Measurements from ENCODE around the gene KRTAP5-5.

KRTAP5-5 gene

GRCh38 chr11:1641096-1641495 lies 11.5 kb downstream of the KRTAP5-5 start:
- TF ChIP-seq CTCF (conservative IDR thresholded peaks at IDR 0.05; ENCODE audit: low read length) (no peak), EZH2phosphoT487 (IDR thresholded peaks at IDR 0.05; ENCODE audit: borderline replicate concordance) (no peak)
- Histone ChIP-seq H3K79me2 (ENCODE audit: insufficient read depth, low read length) (no peaks in the 10 kb centered on the region), H3K4me3 (ENCODE audit: low read length, poor library complexity, severe bottlenecking) (no peak overlapping the region), H3K4me1 (ENCODE audit: insufficient read depth, low read length, poor library complexity, severe bottlenecking) (no peaks in the 10 kb centered on the region), H4K20me1 (ENCODE audit: insufficient read depth, low read length, poor library complexity, severe bottlenecking) (no peaks in the 10 kb centered on the region), H3K36me3 (ENCODE audit: insufficient read depth, low read length) (no peaks in the 10 kb centered on the region), H3K9ac (ENCODE audit: low read depth, low read length, poor library complexity, severe bottlenecking) (no peak overlapping the region), H2AFZ (ENCODE audit: low read length) (no peak overlapping the region), H3K27me3 (ENCODE audit: insufficient read depth, low read length, poor library complexity, severe bottlenecking) (no peaks in the 10 kb centered on the region), H3F3A (ENCODE audit: low read depth) (no peaks in the 10 kb centered on the region), H3K4me2 (ENCODE audit: low read depth, low read length, poor library complexity, severe bottlenecking) (no peak overlapping the region), H3K9me2 (replicated peaks; ENCODE audit: low read depth, low read length) (no peaks in the 10 kb centered on the region), H3K9me3 (ENCODE audit: insufficient read depth, low read depth, low read length) (no peaks in the 10 kb centered on the region)

- no peaks in the 10 kb centered on the region for H3K9me2 ChIP-seq (replicated peaks; ENCODE audit: low read depth, low read length)
- H3K4me2 ChIP-seq (ENCODE audit: low read depth, low read length, poor library complexity, severe bottlenecking) = no peak overlapping the region
- H4K20me1 ChIP-seq (ENCODE audit: insufficient read depth, low read length, poor library complexity, severe bottlenecking) = no peaks in the 10 kb centered on the region
- H3K4me3 ChIP-seq (ENCODE audit: low read length, poor library complexity, severe bottlenecking) = no peak overlapping the region
- no peak overlapping the region for H2AFZ ChIP-seq (ENCODE audit: low read length)
- no peaks in the 10 kb centered on the region for H3K9me3 ChIP-seq (ENCODE audit: insufficient read depth, low read depth, low read length)
- TF ChIP-seq EZH2phosphoT487 (IDR thresholded peaks at IDR 0.05; ENCODE audit: borderline replicate concordance) (no peak), CTCF (conservative IDR thresholded peaks at IDR 0.05; ENCODE audit: low read length) (no peak)
- no peaks in the 10 kb centered on the region for H3K4me1 ChIP-seq (ENCODE audit: insufficient read depth, low read length, poor library complexity, severe bottlenecking)
- no peaks in the 10 kb centered on the region for H3F3A ChIP-seq (ENCODE audit: low read depth)
- H3K27me3 ChIP-seq (ENCODE audit: insufficient read depth, low read length, poor library complexity, severe bottlenecking) = no peaks in the 10 kb centered on the region
- no peaks in the 10 kb centered on the region for H3K36me3 ChIP-seq (ENCODE audit: insufficient read depth, low read length)
- H3K79me2 ChIP-seq (ENCODE audit: insufficient read depth, low read length) = no peaks in the 10 kb centered on the region
- no peak overlapping the region for H3K9ac ChIP-seq (ENCODE audit: low read depth, low read length, poor library complexity, severe bottlenecking)
Measured at GRCh38 chr11:1642288-1643145, 12.9 kb downstream of the KRTAP5-5 start.

- no peaks in the 10 kb centered on the region for H3K9me2 ChIP-seq (replicated peaks; ENCODE audit: low read depth, low read length)
- no peaks in the 10 kb centered on the region for H3F3A ChIP-seq (ENCODE audit: low read depth)
- H4K20me1 ChIP-seq (ENCODE audit: insufficient read depth, low read length, poor library complexity, severe bottlenecking) = no peaks in the 10 kb centered on the region
- no peaks in the 10 kb centered on the region for H3K36me3 ChIP-seq (ENCODE audit: insufficient read depth, low read length)
- no peaks in the 10 kb centered on the region for H3K4me1 ChIP-seq (ENCODE audit: insufficient read depth, low read length, poor library complexity, severe bottlenecking)
- no peak overlapping the region for H3K9ac ChIP-seq (ENCODE audit: low read depth, low read length, poor library complexity, severe bottlenecking)
- H3K4me2 ChIP-seq (ENCODE audit: low read depth, low read length, poor library complexity, severe bottlenecking) = no peak overlapping the region
- no peaks in the 10 kb centered on the region for H3K27me3 ChIP-seq (ENCODE audit: insufficient read depth, low read length, poor library complexity, severe bottlenecking)
- H3K79me2 ChIP-seq (ENCODE audit: insufficient read depth, low read length) = no peaks in the 10 kb centered on the region
- no peak overlapping the region for H3K4me3 ChIP-seq (ENCODE audit: low read length, poor library complexity, severe bottlenecking)
- H2AFZ ChIP-seq (ENCODE audit: low read length) = no peak overlapping the region
- no peaks in the 10 kb centered on the region for H3K9me3 ChIP-seq (ENCODE audit: insufficient read depth, low read depth, low read length)
- no peak for TF ChIP-seq CTCF (conservative IDR thresholded peaks at IDR 0.05; ENCODE audit: low read length)
- TF ChIP-seq EZH2phosphoT487 (IDR thresholded peaks at IDR 0.05; ENCODE audit: borderline replicate concordance) = no peak
Measured at GRCh38 chr11:1643146-1643690, 13.6 kb downstream of the KRTAP5-5 start.

Measured in Loucy (cell line).